HG02885 (cell line): ENCODE data around the gene TOMM6.

Source experiments
- ATAC-seq: cut with Tn5 transposase; IDR thresholded peaks from one replicate; pipeline ENCODE4 v1.9.1; 2021; ENCODE audit warnings: mild to moderate bottlenecking; ENCODE audit not compliant: unreplicated experiment, poor library complexity

Gene TOMM6

DNA sequence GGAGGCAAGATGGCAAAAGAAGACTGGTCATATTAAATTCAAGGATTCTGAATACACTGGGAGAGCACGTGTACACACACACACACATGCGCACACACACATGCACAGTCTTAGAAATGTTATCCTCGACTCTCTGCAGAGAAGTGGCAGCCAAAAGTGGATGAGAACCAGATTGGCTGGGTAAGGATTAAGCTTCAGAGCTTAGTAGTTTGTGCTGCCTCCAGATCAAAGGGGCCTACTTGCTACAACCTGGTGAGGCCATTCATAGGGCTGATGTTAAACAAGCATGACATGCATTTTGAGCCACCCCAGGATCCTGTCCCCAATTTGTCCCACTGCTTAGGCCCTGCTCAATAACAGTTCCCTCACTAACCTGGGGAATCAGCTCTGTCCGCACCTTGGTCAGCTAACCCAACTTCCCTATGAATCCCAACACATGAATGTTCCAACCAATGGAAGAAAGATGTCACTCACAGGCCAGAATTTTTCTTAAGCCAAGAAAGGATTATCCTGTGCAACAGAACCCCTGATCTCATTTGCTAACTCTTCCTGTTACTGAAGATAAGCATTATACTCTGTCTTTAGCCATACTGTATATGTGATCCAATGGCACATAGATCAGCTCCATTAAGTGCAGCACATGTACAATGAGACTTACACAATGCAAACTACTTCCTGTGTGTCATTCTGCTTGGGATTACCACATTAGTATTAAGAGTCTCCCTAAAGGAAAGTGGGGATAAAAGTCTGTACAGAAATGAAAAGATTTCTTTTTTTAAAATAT, 31.0 kb downstream of the TOMM6 start:
- no peak for ATAC-seq

DNA sequence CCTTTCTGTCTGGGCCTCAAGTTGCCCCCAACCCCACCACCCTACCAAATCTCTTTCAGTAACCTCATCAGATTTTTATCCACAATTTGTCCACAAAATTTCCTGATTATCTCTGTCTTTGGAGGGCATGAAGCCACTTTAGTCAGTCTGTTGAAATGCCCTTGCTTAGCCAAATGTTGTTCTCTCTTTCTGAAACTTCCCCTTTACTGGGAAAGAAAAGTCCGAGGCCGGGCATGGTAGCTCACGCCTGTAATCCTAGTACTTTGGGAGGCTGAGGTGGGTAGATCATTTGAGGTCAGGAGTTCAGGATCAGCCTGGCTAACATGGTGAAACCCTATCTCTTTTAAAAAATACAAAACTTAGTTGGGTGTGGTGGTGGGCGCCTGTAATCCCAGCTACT, 33.8 kb downstream of the TOMM6 start:
- ATAC-seq: no peak

DNA sequence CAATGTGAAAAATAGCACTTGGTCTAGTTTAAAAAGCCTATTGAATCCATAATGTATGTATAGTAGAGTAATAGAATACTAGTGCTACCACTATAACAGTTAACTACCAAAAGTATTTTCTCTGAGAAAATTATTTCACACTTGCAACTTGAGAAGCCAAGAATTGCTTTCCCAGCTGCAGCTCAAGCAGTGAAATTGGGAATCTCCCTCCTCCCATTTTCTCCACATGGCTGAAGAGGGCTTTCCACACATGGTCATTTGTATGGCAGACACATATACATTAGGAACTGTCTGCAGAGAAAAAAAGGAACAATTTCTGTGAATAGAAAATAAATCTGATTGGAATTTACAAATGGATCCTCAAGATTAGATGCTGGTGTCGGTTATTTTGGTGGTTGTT, 34.5 kb downstream of the TOMM6 start:
- ATAC-seq: no peak

DNA sequence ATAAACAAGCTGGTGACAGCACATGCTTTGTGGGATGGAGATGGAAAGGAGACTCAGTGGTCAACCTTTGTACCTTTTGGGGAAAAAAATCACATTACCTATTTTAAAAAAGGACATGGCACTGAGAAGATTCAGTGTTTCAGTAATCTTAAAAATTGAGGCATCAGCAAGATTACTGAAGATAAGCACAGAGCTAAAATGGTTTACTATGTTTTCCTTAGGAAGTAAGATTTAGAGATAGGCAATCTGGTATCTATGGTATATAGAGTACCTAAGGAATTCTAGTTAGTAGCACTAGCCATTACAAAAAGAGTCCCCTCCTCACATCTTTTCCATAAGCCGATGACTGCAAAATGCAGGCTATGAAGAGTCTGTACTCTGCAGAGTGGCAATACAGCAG, 35.7 kb downstream of the TOMM6 start:
- ATAC-seq: no peak

DNA sequence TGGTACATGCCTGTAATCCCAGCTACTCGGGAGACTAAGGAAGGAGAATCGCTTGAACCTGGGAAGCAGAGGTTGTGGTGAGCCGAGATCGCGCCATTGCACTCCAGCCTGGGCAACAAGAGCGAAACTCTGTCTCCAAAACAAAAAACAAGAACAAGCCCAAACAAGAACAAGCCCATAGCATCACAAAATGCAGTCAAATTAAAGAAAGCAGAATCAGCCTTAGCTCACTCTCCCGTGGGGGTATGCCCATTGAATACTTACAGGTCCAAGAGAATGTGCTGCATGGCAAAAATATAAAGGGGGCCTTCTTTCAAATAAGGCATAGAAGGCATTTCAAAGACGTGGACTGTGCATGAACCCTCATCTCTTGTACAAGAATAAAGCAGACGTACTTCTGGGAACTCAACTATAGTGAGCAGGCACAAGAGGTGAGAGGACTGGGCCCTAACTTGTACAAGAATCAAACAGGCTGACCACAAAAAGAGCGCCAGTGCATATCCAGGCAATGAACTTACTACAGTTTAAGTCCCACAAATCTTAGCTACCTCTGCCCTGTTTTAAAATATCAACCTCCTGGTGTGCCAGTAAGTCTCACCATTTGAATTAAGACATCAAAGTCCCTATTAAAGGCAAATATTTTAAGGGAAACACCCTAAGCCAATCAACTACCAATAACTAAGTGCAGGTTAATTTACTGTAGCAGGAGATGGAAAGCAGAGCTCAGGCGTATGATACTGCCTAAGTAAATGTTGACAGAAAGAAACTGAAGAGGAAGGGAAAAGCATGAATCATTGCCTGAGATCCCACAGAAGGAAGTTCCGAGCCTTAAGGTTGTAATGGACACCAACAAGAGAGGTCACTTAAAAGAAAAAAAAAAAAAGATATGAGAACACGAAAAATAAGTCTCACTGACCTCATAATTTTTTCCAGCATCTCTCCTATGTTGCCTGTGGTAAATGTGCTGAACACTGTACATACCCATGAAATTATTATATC, 37.4 kb downstream of the TOMM6 start:
- ATAC-seq: no peak

DNA sequence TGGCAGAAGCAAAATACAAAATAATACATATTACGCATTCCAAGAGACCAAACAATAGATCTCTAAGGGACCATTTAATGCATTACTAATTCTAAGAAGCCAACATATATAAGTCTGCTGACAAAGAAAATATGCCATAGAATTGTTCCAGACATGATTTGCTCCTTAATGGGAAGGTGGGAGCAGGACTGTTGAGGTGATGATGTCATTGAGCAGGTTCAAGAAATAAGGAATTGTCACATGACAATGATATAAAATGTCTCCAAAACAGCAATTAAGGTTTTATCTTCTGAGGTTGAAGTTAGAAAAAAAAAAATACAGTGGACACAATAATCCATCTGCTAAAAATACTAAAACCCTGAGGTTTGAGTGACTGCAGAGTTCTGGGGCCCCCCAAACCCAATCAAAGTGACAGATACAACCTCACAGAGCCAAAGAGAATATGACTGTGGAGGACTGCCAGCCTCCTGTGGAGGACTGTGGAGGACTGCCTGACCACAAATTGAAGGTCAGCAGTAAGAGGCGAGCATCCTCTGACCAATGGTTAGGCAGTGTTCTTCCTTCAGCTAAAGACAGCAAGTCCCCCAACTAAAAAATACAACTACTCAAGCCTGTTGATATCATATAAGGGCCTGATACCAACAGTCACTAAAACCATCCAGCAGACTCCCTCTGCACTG, 39.0 kb downstream of the TOMM6 start:
- ATAC-seq: no peak

DNA sequence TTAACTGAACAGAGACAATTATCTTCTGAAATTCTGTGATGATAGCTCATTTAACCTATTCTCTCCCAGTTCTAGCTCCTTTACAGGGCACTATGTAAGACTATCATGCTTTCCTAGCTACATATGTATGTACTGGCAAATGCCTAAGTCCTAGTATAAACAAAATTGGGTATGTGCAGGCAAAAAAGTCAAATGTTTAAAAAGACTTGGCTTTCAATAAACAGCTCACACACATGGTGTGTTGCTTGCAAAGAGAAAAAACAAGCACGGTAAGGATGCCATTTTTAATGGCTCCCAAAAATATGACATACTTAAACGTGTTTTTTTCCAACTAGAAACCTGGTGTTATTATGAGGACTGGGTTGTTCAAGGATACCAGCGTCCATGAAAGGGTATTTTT, 44.8 kb downstream of the TOMM6 start:
- ATAC-seq: no peak

DNA sequence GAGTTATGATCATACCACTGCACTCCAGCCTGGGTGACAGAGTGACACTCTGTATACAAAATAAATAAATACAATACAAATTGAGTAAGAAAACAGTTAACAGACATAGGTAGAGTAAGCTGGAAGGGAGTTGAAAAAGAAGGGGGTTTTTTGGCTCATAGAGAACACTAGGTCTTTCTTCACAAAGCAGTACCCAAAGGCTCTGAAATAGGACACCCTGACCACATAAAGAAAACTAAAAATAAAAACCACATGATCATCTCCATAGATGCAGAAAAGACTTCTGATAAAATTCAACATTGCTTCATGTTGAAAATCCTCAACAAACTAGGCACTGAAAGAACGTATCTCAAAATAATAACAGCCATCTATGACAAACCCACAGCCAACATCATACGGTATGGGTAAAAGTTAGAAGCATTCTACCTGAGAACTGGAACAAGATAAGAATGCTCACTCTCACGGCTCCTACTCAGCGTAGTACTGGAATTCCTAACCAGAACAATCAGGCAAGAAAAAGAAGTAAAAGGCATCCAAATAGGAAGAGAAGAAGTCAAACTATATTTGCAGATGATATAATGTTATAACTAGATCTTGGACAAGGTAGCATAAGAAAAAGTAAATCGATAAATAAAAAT, 48.6 kb downstream of the TOMM6 start:
- ATAC-seq: no peak

DNA sequence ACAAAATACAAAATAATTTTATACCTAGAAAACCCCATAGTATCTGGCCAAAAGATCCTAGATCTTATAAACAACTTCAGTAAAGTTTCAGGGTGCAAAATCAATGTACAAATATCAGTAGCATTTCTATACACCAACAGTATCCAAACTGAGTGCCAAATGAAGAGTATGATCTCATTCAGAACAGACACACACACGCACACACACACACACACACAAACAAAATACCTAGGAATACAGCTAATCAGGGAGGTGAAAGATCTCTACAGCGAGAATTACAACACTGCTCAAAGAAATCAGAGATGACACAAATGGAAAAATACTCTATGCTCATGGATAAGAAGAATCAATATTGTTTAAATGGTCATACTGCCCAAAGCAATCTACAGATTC, 49.2 kb downstream of the TOMM6 start:
- no peak for ATAC-seq
